Tibial nerve (tissue), 4 donors: ENCODE measurements around the gene ADGRD1. TPM values are rescaled to one million over a fixed set of nuclear protein-coding genes. Genes with fewer than 3 reads are reported as not detected.

ENCODE experiments used
- DNase-seq, 2 donors: peaks; one replicate each; pipeline ENCODE4 v3.0.0-alpha.2; 2019; ENCODE audit warnings: low spot score in 2 of 2
- H3K27ac ChIP-seq, 4 donors: fragments of 200-600 bp; sonication (generic) in 3 of 4; one replicate each; pipeline ENCODE4 v1.5.1; 2017 to 2019; ENCODE audit warnings: mild to moderate bottlenecking in 1 of 4
- H3K27me3 ChIP-seq, 2 donors: fragments of 200-600 bp; sonication (generic) in 1 of 2; one replicate each; pipeline versions ENCODE4 v1.5.1 to v1.6.0; 2017 to 2019
- H3K36me3 ChIP-seq, 3 donors: fragments of 200-600 bp; sonication (generic); one replicate each; pipeline ENCODE4 v1.5.1; 2018 to 2019
- H3K4me1 ChIP-seq, 4 donors: fragments of 200-600 bp; sonication (generic) in 3 of 4; one replicate each; pipeline ENCODE4 v1.5.1; 2017 to 2019
- H3K4me3 ChIP-seq, 4 donors: fragments of 200-600 bp; sonication (generic) in 3 of 4; one replicate each; pipeline ENCODE4 v1.5.1; 2017 to 2019; ENCODE audit warnings: mild to moderate bottlenecking in 1 of 4, moderate library complexity in 1 of 4
- H3K9me3 ChIP-seq, 4 donors: fragments of 200-600 bp; sonication (generic) in 3 of 4; one replicate each; pipeline ENCODE4 v1.5.1; 2017 to 2019
- CTCF ChIP-seq, 5 experiments: fragments of 200-600 bp in 3 of 5; fragments of 450-650 bp in 2 of 5; sonication (generic) in 3 of 5; IDR thresholded peaks; one replicate each; pipeline ENCODE4 v1.5.1; 2016 to 2019; ENCODE audit warnings: antibody characterized with exemption in 5 of 5, mild to moderate bottlenecking in 3 of 5, moderate library complexity in 2 of 5
- EP300 ChIP-seq, 2 donors: sonication (generic); formaldehyde crosslinking; IDR thresholded peaks; one replicate each; pipeline ENCODE4 v1.6.1; 2017; ENCODE audit warnings: antibody characterized with exemption in 2 of 2, mild to moderate bottlenecking in 1 of 2
- POLR2A ChIP-seq, 2 donors: fragments of 450-650 bp; IDR thresholded peaks; one replicate each; pipeline ENCODE4 v1.6.1; 2017; ENCODE audit warnings: antibody characterized with exemption in 2 of 2, mild to moderate bottlenecking in 2 of 2, moderate library complexity in 2 of 2
- WGBS, 2 donors: methylation state at CpG; one replicate each; pipeline ENCODE4 v1.1.5; 2018; 5-methylcytosine and 5-hydroxymethylcytosine counted together
- total RNA-seq, 4 donors: library from RNA; depleted of rRNA; stranded (reverse); fragments of >200 nt; gene quantifications; one replicate each; pipeline ENCODE4 v1.1.0, GENCODE V29; 2016

ADGRD1 gene
- total RNA-seq, 4 donors from 2014 or later: 99.0 to 179 (median 125) TPM

GRCh38 chr12:131021154-131021541 lies 67.4 kb downstream of the ADGRD1 start:
- Histone ChIP-seq H3K4me1 (peaks cover 0 to 52% (median 0%) of the 10 kb centered on the region in 4 donors), H3K36me3 (peaks cover 0 to 9% (median 0%) of the 10 kb centered on the region in 3 donors), H3K4me3 (no peak overlapping the region), H3K27ac (peak overlapping the region in 1 of 4 donors; percentile 52), H3K9me3 (no peaks in the 10 kb centered on the region), H3K27me3 (no peaks in the 10 kb centered on the region)
- no peak for DNase-seq
- 54 to 67% methylated on average over 20 of the region's 20 CpGs for WGBS, 2 donors
- no peak for TF ChIP-seq POLR2A (IDR thresholded peaks at IDR 0.05)
- TF ChIP-seq EP300 (IDR thresholded peaks at IDR 0.05): no peak
- no peak for TF ChIP-seq CTCF (IDR thresholded peaks at IDR 0.05)

- Histone ChIP-seq H3K27ac (peak overlapping the region in 3 of 4 donors; percentile 4 to 66 (median 36)), H3K4me1 (peaks cover 0 to 64% (median 0%) of the 10 kb centered on the region in 4 donors), H3K4me3 (no peak overlapping the region), H3K9me3 (no peaks in the 10 kb centered on the region), H3K27me3 (no peaks in the 10 kb centered on the region), H3K36me3 (no peaks in the 10 kb centered on the region)
- no peak for TF ChIP-seq POLR2A (IDR thresholded peaks at IDR 0.05)
- no peak for TF ChIP-seq EP300 (IDR thresholded peaks at IDR 0.05)
- TF ChIP-seq CTCF (IDR thresholded peaks at IDR 0.05): no peak
- 61 to 71% methylated on average over 11 of the region's 11 CpGs for WGBS, 2 donors
- DNase-seq: no peak
These were observed 70.3 kb downstream of the ADGRD1 start for GRCh38 chr12:131024026-131024425.

GRCh38 chr12:131024721-131025120 lies 71.0 kb downstream of the ADGRD1 start:
- peaks cover 0 to 62% (median 0%) of the 10 kb centered on the region in 4 donors for H3K4me1 ChIP-seq
- 67 to 72% methylated on average over 11 of the region's 11 CpGs for WGBS, 2 donors
- H3K36me3 ChIP-seq: no peaks in the 10 kb centered on the region
- H3K27me3 ChIP-seq: no peaks in the 10 kb centered on the region
- TF ChIP-seq POLR2A (IDR thresholded peaks at IDR 0.05) (no peak), EP300 (IDR thresholded peaks at IDR 0.05) (peak in 1 of 2 donors; percentile 33)
- H3K4me3 ChIP-seq: no peak overlapping the region
- H3K27ac ChIP-seq: peak overlapping the region in 3 of 4 donors; percentile 4 to 69 (median 66)
- no peak for DNase-seq
- no peaks in the 10 kb centered on the region for H3K9me3 ChIP-seq

- no peak for TF ChIP-seq CTCF (IDR thresholded peaks at IDR 0.05)
- no peak for TF ChIP-seq POLR2A (IDR thresholded peaks at IDR 0.05)
- TF ChIP-seq EP300 (IDR thresholded peaks at IDR 0.05): no peak
- Histone ChIP-seq H3K27ac (peak overlapping the region in 2 of 4 donors; percentile 66 to 69), H3K9me3 (no peaks in the 10 kb centered on the region), H3K4me3 (no peak overlapping the region), H3K27me3 (no peaks in the 10 kb centered on the region), H3K36me3 (no peaks in the 10 kb centered on the region), H3K4me1 (peaks cover 0 to 63% (median 0%) of the 10 kb centered on the region in 4 donors)
- no peak for DNase-seq
- WGBS, 2 donors: 58 to 60% methylated on average over 11 of the region's 11 CpGs
These were observed 71.5 kb downstream of the ADGRD1 start for GRCh38 chr12:131025234-131025633.

- no peak overlapping the region for H3K4me3 ChIP-seq
- H3K9me3 ChIP-seq: no peaks in the 10 kb centered on the region
- H3K4me1 ChIP-seq: peaks cover 0 to 63% (median 0%) of the 10 kb centered on the region in 4 donors
- H3K36me3 ChIP-seq: peaks cover 0 to 7% (median 0%) of the 10 kb centered on the region in 3 donors
- WGBS, 2 donors: 57 to 68% methylated on average over 14 to 22 of the region's 23 CpGs
- no peak for TF ChIP-seq POLR2A (IDR thresholded peaks at IDR 0.05)
- TF ChIP-seq EP300 (IDR thresholded peaks at IDR 0.05): peak in 1 of 2 donors; percentile 66
- no peak for DNase-seq
- H3K27ac ChIP-seq: peak overlapping the region in 2 of 4 donors; percentile 66 to 69
- H3K27me3 ChIP-seq: no peaks in the 10 kb centered on the region
These were observed 72.4 kb downstream of the ADGRD1 start for GRCh38 chr12:131025939-131026702.

GRCh38 chr12:131026754-131027153 lies 73.0 kb downstream of the ADGRD1 start:
- no peak for TF ChIP-seq CTCF (IDR thresholded peaks at IDR 0.05)
- no peak for TF ChIP-seq EP300 (IDR thresholded peaks at IDR 0.05)
- no peak for TF ChIP-seq POLR2A (IDR thresholded peaks at IDR 0.05)
- Histone ChIP-seq H3K36me3 (peaks cover 0 to 7% (median 0%) of the 10 kb centered on the region in 3 donors), H3K4me1 (peaks cover 0 to 66% (median 0%) of the 10 kb centered on the region in 4 donors), H3K27me3 (no peaks in the 10 kb centered on the region), H3K27ac (peak overlapping the region in 2 of 4 donors; percentile 66 to 69), H3K9me3 (no peaks in the 10 kb centered on the region), H3K4me3 (no peak overlapping the region)
- no peak for DNase-seq
- WGBS, 2 donors: 80 to 83% methylated on average over 11 of the region's 11 CpGs
